H9 (cell line): Measurements from ENCODE around the gene GPC6. TPM values are rescaled to one million over a fixed set of nuclear protein-coding genes. Genes with fewer than 3 reads are reported as not detected.

ENCODE experiments used
- DNase-seq: peaks from one replicate; pipeline ENCODE4 v3.0.0-alpha.2; 2017
- H2AFZ ChIP-seq: one replicate; pipeline ENCODE4 v1.6.1; 2013; ENCODE audit warnings: mild to moderate bottlenecking, low read length, control low read depth, moderate library complexity
- H2AK5ac ChIP-seq: 2 replicates; pipeline ENCODE4 v1.6.1; 2013; ENCODE audit warnings: low read length, control low read depth, mixed read lengths; ENCODE audit not compliant: insufficient read length
- H2BK120ac ChIP-seq: one replicate; pipeline ENCODE4 v1.6.1; 2013; ENCODE audit warnings: low read depth, mild to moderate bottlenecking, low read length, control low read depth, inconsistent platforms; ENCODE audit not compliant: poor library complexity, severe bottlenecking
- H2BK12ac ChIP-seq: 2 replicates; pipeline ENCODE4 v1.6.1; 2013; ENCODE audit warnings: low read length, control low read depth, mixed read lengths, low read depth; ENCODE audit not compliant: insufficient read length
- H2BK15ac ChIP-seq: 2 replicates; pipeline ENCODE4 v1.6.1; 2013; ENCODE audit warnings: low read depth, low read length, control low read depth
- H2BK20ac ChIP-seq: one replicate; pipeline ENCODE4 v1.6.1; 2013; ENCODE audit warnings: low read depth, mild to moderate bottlenecking, low read length, control low read depth, inconsistent platforms; ENCODE audit not compliant: poor library complexity, severe bottlenecking
- H2BK5ac ChIP-seq: 2 replicates; pipeline ENCODE4 v1.6.1; 2013; ENCODE audit warnings: low read length, control low read depth, mixed read lengths; ENCODE audit not compliant: insufficient read length
- H3K14ac ChIP-seq: 2 replicates; pipeline ENCODE4 v1.6.1; 2013; ENCODE audit warnings: low read length, control low read depth; ENCODE audit not compliant: insufficient read depth
- H3K18ac ChIP-seq: 2 replicates; pipeline ENCODE4 v1.6.1; 2013; ENCODE audit warnings: low read depth, mild to moderate bottlenecking, mixed read lengths, low read length, control low read depth; ENCODE audit not compliant: insufficient read length
- H3K23ac ChIP-seq: 2 replicates; pipeline ENCODE4 v1.6.1; 2013; ENCODE audit warnings: low read length, control low read depth, mixed read lengths, low read depth; ENCODE audit not compliant: insufficient read length
- H3K23me2 ChIP-seq: 2 replicates; pipeline ENCODE4 v1.6.1; 2013; ENCODE audit warnings: low read depth, mild to moderate bottlenecking, mixed read lengths, low read length, control low read depth; ENCODE audit not compliant: insufficient read length, poor library complexity, severe bottlenecking
- H3K27ac ChIP-seq: 2 replicates; pipeline ENCODE4 v1.5.1; 2013; ENCODE audit warnings: low read length, control low read depth, mixed read lengths, low read depth; ENCODE audit not compliant: insufficient read length
- H3K27me3 ChIP-seq: 2 replicates; pipeline ENCODE4 v1.6.1; 2013; ENCODE audit warnings: low read length, control low read depth, inconsistent platforms; ENCODE audit not compliant: insufficient read depth
- H3K4ac ChIP-seq: 2 replicates; pipeline ENCODE4 v1.6.1; 2013; ENCODE audit warnings: low read depth, mild to moderate bottlenecking, control low read depth, inconsistent platforms, low read length, moderate library complexity
- H3K4me1 ChIP-seq: 2 replicates; pipeline ENCODE4 v1.6.1; 2013; ENCODE audit warnings: low read length, control low read depth, inconsistent platforms; ENCODE audit not compliant: insufficient read depth
- H3K4me2 ChIP-seq: 2 replicates; pipeline ENCODE4 v1.6.1; 2013; ENCODE audit warnings: low read length, control low read depth, mixed read lengths; ENCODE audit not compliant: insufficient read length, insufficient read depth
- H3K56ac ChIP-seq: 2 replicates; pipeline ENCODE4 v1.6.1; 2013; ENCODE audit warnings: low read depth, mild to moderate bottlenecking, mixed read lengths, low read length, control low read depth; ENCODE audit not compliant: insufficient read length
- H3K79me1 ChIP-seq: 2 replicates; pipeline ENCODE4 v1.6.1; 2013; ENCODE audit warnings: low read depth, mild to moderate bottlenecking, moderate library complexity, low read length, control low read depth, inconsistent platforms; ENCODE audit not compliant: insufficient read depth, poor library complexity, severe bottlenecking
- H3K79me2 ChIP-seq: 2 replicates; pipeline ENCODE4 v1.6.1; 2013; ENCODE audit warnings: low read length, control low read depth, inconsistent platforms; ENCODE audit not compliant: insufficient read depth
- H3K9ac ChIP-seq: 2 replicates; pipeline ENCODE4 v1.6.1; 2013; ENCODE audit warnings: low read length, control low read depth, mixed read lengths; ENCODE audit not compliant: insufficient read length; ENCODE audit errors: extremely low read depth
- H3K9me3 ChIP-seq: one replicate; pipeline ENCODE4 v1.6.1; 2013; ENCODE audit warnings: low read depth, low read length, inconsistent platforms; ENCODE audit not compliant: control insufficient read depth
- H3T11ph ChIP-seq: one replicate; pipeline ENCODE4 v1.6.1; 2013; ENCODE audit warnings: mild to moderate bottlenecking, low read length, control low read depth, inconsistent platforms
- H4K20me1 ChIP-seq: one replicate; pipeline ENCODE4 v1.6.1; 2013; ENCODE audit not compliant: control insufficient read depth, insufficient read length, insufficient read depth
- H4K5ac ChIP-seq: 2 replicates; pipeline ENCODE4 v1.6.1; 2013; ENCODE audit warnings: low read depth, mild to moderate bottlenecking, mixed read lengths, low read length, control low read depth; ENCODE audit not compliant: insufficient read length
- H4K8ac ChIP-seq: replicated peaks from 2 replicates; pipeline ENCODE4 v1.6.1; 2013; ENCODE audit warnings: low read length, control low read depth, mixed read lengths, low read depth; ENCODE audit not compliant: insufficient read length
- H4K91ac ChIP-seq: 2 replicates; pipeline ENCODE4 v1.6.1; 2013; ENCODE audit warnings: low read depth, mild to moderate bottlenecking, moderate library complexity, mixed read lengths, low read length, control low read depth; ENCODE audit not compliant: insufficient read length
- H3K27ac Mint-ChIP-seq, 3 experiments: 2 replicates in 2 of 3; 3 replicates in 1 of 3; pipeline ENCODE4 v1.8.0; 2020 to 2021; ENCODE audit warnings: mixed read lengths in 3 of 3, mild to moderate bottlenecking in 1 of 3, moderate library complexity in 1 of 3
- H3K27me3 Mint-ChIP-seq: 2 replicates; pipeline ENCODE4 v1.8.0; 2021; ENCODE audit warnings: low read depth, mild to moderate bottlenecking, moderate library complexity, mixed read lengths
- H3K36me3 Mint-ChIP-seq, 3 experiments: 2 replicates in 2 of 3; 3 replicates in 1 of 3; pipeline ENCODE4 v1.8.0; 2020 to 2021; ENCODE audit warnings: low read depth in 3 of 3, mixed read lengths in 3 of 3; ENCODE audit not compliant: insufficient read depth in 1 of 3
- H3K4me1 Mint-ChIP-seq, 2 experiments: 2 replicates each; pipeline ENCODE4 v1.8.0; 2020; ENCODE audit warnings: mixed read lengths in 2 of 2
- H3K4me3 Mint-ChIP-seq, 2 experiments: 2 replicates in 1 of 2; 3 replicates in 1 of 2; pipeline ENCODE4 v1.8.0; 2020 to 2021; ENCODE audit warnings: mild to moderate bottlenecking in 2 of 2, mixed read lengths in 2 of 2, moderate library complexity in 1 of 2
- H3K9me3 Mint-ChIP-seq, 2 experiments: 2 replicates in 1 of 2; 3 replicates in 1 of 2; pipeline ENCODE4 v1.8.0; 2020; ENCODE audit warnings: mild to moderate bottlenecking in 2 of 2, mixed read lengths in 2 of 2, moderate library complexity in 1 of 2
- CTCF ChIP-seq: fragments of 200-600 bp; sonication (generic); conservative IDR thresholded peaks from 3 replicates; pipeline ENCODE4 v1.8.0; 2021; ENCODE audit warnings: antibody characterized with exemption, mild to moderate bottlenecking
- total RNA-seq: library from RNA; stranded (reverse); gene quantifications from 2 replicates; pipeline ENCODE4 v1.2.1, GENCODE V29; 2021

Gene GPC6
- total RNA-seq, 1 experiment from 2014 or later = 15.6 TPM

GRCh38 chr13:93621966-93622365, 395.4 kb downstream of the GPC6 start:
- Histone ChIP-seq H3K23me2 (no peaks in the 10 kb centered on the region), H3K27me3 (no peaks in the 10 kb centered on the region), H4K20me1 (no peaks in the 10 kb centered on the region), H3K14ac (no peak overlapping the region), H3K4me1 (no peaks in the 10 kb centered on the region), H2BK20ac (no peak overlapping the region), H3K79me2 (no peaks in the 10 kb centered on the region; the same call in 1 of the 2 replicates), H3K79me1 (no peaks in the 10 kb centered on the region), H2BK12ac (no peak overlapping the region), H3K23ac (no peak overlapping the region), H3K56ac (no peak overlapping the region), H2BK15ac (no peak overlapping the region), H2AK5ac (no peak overlapping the region), H4K5ac (no peak overlapping the region), H2AFZ (no peak overlapping the region), H3K9ac (no peak overlapping the region), H3K9me3 (no peaks in the 10 kb centered on the region), H3K4me2 (no peak overlapping the region), H2BK5ac (no peak overlapping the region), H2BK120ac (no peak overlapping the region), H4K91ac (no peak overlapping the region), H3K18ac (no peak overlapping the region), H3K27ac (no peak overlapping the region), H3K4ac (no peak overlapping the region), H3T11ph (no peak overlapping the region), H4K8ac (no peak overlapping the region)
- no peak for TF ChIP-seq CTCF
- Mint-ChIP-seq H3K9me3 (no peaks in the 10 kb centered on the region), H3K4me1 (peaks cover 17 to 19% of the 10 kb centered on the region in 2 experiments), H3K27me3 (no peaks in the 10 kb centered on the region), H3K27ac (no peak overlapping the region; a peak in 1 of 7 replicates), H3K36me3 (peaks cover 0 to 2% (median 0%) of the 10 kb centered on the region in 3 experiments; a peak in 3 of 7 replicates), H3K4me3 (no peak overlapping the region)
- no peak for DNase-seq
